ENCODE measurements around the gene SLC23A3.

The SLC23A3 gene

GRCh38 chr2:219175928-219176817 lies 6.3 kb upstream of the SLC23A3 start:
- peak; percentile 29 for DNase-seq

- DNase-seq = no peak
Observed at GRCh38 chr2:219175486-219175885, 5.7 kb upstream of the SLC23A3 start.

GRCh38 chr2:219174801-219175200 lies 5.0 kb upstream of the SLC23A3 start:
- no peak for DNase-seq

GRCh38 chr2:219174146-219174545 lies 4.3 kb upstream of the SLC23A3 start:
- no peak for DNase-seq

GRCh38 chr2:219173176-219173575 lies 3.3 kb upstream of the SLC23A3 start:
- no peak for DNase-seq

GRCh38 chr2:219172231-219173154 lies 2.7 kb upstream of the SLC23A3 start:
- DNase-seq = no peak

- peak; percentile 72 for DNase-seq
Observed at GRCh38 chr2:219171231-219171651, 1.4 kb upstream of the SLC23A3 start.

GRCh38 chr2:219168932-219169331 lies 897 bp downstream of the SLC23A3 start:
- no peak for DNase-seq

- no peak for DNase-seq
Observed at GRCh38 chr2:219168526-219168925, 1.3 kb downstream of the SLC23A3 start.

- DNase-seq = no peak
Observed at GRCh38 chr2:219167997-219168396, 1.8 kb downstream of the SLC23A3 start.

- no peak for DNase-seq
Observed at GRCh38 chr2:219165058-219165911, 4.5 kb downstream of the SLC23A3 start.

- no peak for DNase-seq
Observed at GRCh38 chr2:219163156-219163555, 6.7 kb downstream of the SLC23A3 start.

GRCh38 chr2:219161097-219161496 lies 8.7 kb downstream of the SLC23A3 start:
- no peak for DNase-seq

- DNase-seq = peak; percentile 93
Observed at GRCh38 chr2:219160186-219161017, 9.4 kb downstream of the SLC23A3 start, which contains the start of gene NHEJ1. TSS of gene NHEJ1 (minus strand) at chr2:219160815. CDS start at chr2:219158362, 2,453 bp downstream.

GRCh38 chr2:219159771-219160185 lies 10.1 kb downstream of the SLC23A3 start:
- DNase-seq = no peak

GRCh38 chr2:219158586-219158985 lies 11.2 kb downstream of the SLC23A3 start:
- DNase-seq = peak; percentile 68

GRCh38 chr2:219158025-219158424 lies 11.8 kb downstream of the SLC23A3 start:
- no peak for DNase-seq

- no peak for DNase-seq
Observed at GRCh38 chr2:219157396-219157795, 12.4 kb downstream of the SLC23A3 start.

GRCh38 chr2:219155054-219155644 lies 14.7 kb downstream of the SLC23A3 start:
- peak; percentile 70 for DNase-seq

- no peak for DNase-seq
Observed at GRCh38 chr2:219149667-219150066, 20.2 kb downstream of the SLC23A3 start.

GRCh38 chr2:219142329-219142728 lies 27.5 kb downstream of the SLC23A3 start:
- peak; percentile 47 for DNase-seq

Measured in fibroblast of skin of right biceps (primary cell).